Body of pancreas (tissue), 4 donors: Measurements from ENCODE around the gene ZBTB20. TPM values are rescaled to one million over a fixed set of nuclear protein-coding genes. Genes with fewer than 3 reads are reported as not detected.

Source experiments
- ATAC-seq: fragments of 150-250 bp; one replicate; pipeline ENCODE4 v1.9.1; 2016
- DNase-seq, 4 donors: peaks; one replicate each; pipeline ENCODE4 v3.0.0-alpha.2; 2019
- H3K27ac ChIP-seq, 4 donors: fragments of 200-600 bp; sonication (generic); 1 replicate in 3 of 4; 2 replicates in 1 of 4; pipeline versions ENCODE4 v1.5.1 to v1.6.1; 2016 to 2019; ENCODE audit warnings: mild to moderate bottlenecking in 1 of 4, mixed read lengths in 1 of 4, moderate library complexity in 1 of 4
- H3K27me3 ChIP-seq, 2 donors: fragments of 200-600 bp; sonication (generic); one replicate each; pipeline ENCODE4 v1.6.0; 2016; ENCODE audit warnings: mild to moderate bottlenecking in 1 of 2
- H3K36me3 ChIP-seq, 2 donors: fragments of 200-600 bp; sonication (generic); replicated peaks in 1 of 2; 2 replicates each; pipeline ENCODE4 v1.5.1; 2016; ENCODE audit warnings: low read depth in 2 of 2; ENCODE audit not compliant: insufficient read depth in 1 of 2
- H3K4me1 ChIP-seq: fragments of 200-600 bp; sonication (generic); one replicate; pipeline ENCODE4 v1.6.0; 2016
- H3K4me3 ChIP-seq, 2 donors: fragments of 200-600 bp; sonication (generic); 1 replicate in 1 of 2; 2 replicates in 1 of 2; pipeline ENCODE4 v1.5.1; 2016 to 2019
- H3K9me3 ChIP-seq, 3 donors: fragments of 200-600 bp; sonication (generic); 1 replicate in 2 of 3; 2 replicates in 1 of 3; pipeline ENCODE4 v1.5.1; 2016
- POLR2A ChIP-seq, 3 donors: fragments of 450-650 bp; IDR thresholded peaks; one replicate each; pipeline ENCODE4 v1.6.1; 2016; ENCODE audit warnings: antibody characterized with exemption in 3 of 3, mild to moderate bottlenecking in 2 of 3
- WGBS, 2 donors: methylation state at CpG; one replicate each; pipeline ENCODE4 v1.1.5; 2017; 5-methylcytosine and 5-hydroxymethylcytosine counted together
- intact Hi-C: fragments of 100-400 bp; cut with DNase I; formaldehyde crosslinking; loops from one replicate; pipeline ENCODE4 v1.15.1; 2023
- total RNA-seq, 2 donors: library from RNA; depleted of rRNA; stranded (reverse); fragments of >200 nt; gene quantifications; one replicate each; pipeline ENCODE4 v1.1.0, GENCODE V29; 2016
- TF ChIP-seq, protein P1 (sequence below), 7 experiments: fragments of 450-650 bp in 4 of 7; fragments of 200-600 bp in 3 of 7; sonication (generic) in 3 of 7; IDR thresholded peaks; one replicate each; pipeline ENCODE4 v1.5.1; 2016 to 2019; ENCODE audit warnings: antibody characterized with exemption in 7 of 7

ZBTB20 gene
- total RNA-seq, 2 donors from 2014 or later, result 48.3 to 77.1 TPM

DNA sequence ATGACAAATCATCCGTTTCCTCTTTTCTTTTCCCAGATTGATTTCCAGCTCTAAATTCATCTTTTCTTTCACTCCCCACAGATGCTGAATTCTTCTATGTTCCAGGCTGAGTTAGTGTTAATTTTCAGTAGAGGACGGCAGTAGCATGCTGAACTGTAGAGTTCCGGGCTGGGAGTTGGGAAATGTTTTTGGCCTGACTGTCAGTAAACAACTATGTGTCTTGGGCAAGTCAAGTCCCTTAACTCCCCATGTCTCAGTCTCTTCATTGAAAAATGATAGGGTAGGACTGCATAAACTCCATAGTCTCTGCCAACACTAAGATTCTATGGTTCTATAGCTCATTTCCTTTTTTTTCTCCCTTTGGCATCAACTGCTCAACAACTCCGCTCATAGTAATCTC is 519.3 kb downstream of the ZBTB20 start:
- DNase-seq, result peak in 2 of 4 donors; percentile 19 to 28
- WGBS, 2 donors, result 75 to 81% methylated on average over 4 of the region's 4 CpGs
- H3K27me3 ChIP-seq, result no peaks in the 10 kb centered on the region
- H3K4me3 ChIP-seq, result no peak overlapping the region
- H3K4me1 ChIP-seq, result peaks cover 20% of the 10 kb centered on the region
- H3K9me3 ChIP-seq, result no peaks in the 10 kb centered on the region
- no peak overlapping the region for H3K27ac ChIP-seq
- ATAC-seq, result no peak
- H3K36me3 ChIP-seq, result no peaks in the 10 kb centered on the region
- intact Hi-C loops, result no loop called here
- no peak for TF ChIP-seq POLR2A (IDR thresholded peaks at IDR 0.05)
- TF ChIP-seq, protein P1, sequence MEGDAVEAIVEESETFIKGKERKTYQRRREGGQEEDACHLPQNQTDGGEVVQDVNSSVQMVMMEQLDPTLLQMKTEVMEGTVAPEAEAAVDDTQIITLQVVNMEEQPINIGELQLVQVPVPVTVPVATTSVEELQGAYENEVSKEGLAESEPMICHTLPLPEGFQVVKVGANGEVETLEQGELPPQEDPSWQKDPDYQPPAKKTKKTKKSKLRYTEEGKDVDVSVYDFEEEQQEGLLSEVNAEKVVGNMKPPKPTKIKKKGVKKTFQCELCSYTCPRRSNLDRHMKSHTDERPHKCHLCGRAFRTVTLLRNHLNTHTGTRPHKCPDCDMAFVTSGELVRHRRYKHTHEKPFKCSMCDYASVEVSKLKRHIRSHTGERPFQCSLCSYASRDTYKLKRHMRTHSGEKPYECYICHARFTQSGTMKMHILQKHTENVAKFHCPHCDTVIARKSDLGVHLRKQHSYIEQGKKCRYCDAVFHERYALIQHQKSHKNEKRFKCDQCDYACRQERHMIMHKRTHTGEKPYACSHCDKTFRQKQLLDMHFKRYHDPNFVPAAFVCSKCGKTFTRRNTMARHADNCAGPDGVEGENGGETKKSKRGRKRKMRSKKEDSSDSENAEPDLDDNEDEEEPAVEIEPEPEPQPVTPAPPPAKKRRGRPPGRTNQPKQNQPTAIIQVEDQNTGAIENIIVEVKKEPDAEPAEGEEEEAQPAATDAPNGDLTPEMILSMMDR (IDR thresholded peaks at IDR 0.05), result no peak

DNA sequence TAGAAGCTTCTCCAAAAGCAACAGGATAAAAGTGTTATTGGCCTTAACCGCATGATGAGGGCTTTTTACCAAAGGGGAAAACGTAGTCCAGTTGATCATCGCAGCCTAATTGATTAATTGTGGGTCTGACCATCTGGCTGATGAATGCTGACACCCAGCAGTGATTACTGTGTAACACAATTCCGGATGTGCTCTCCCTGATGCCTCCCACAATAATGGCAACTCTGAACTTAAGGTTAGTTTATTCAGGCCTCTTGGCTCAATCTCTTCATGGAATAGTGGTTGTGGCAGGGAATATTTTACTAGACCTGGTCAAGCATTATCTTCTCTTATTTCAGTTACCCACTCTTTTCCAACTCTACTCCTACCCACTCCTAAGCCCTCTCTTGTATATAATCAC is 520.3 kb downstream of the ZBTB20 start:
- ATAC-seq, result no peak
- H3K4me1 ChIP-seq, result peaks cover 20% of the 10 kb centered on the region
- intact Hi-C loops, result no loop called here

DNA sequence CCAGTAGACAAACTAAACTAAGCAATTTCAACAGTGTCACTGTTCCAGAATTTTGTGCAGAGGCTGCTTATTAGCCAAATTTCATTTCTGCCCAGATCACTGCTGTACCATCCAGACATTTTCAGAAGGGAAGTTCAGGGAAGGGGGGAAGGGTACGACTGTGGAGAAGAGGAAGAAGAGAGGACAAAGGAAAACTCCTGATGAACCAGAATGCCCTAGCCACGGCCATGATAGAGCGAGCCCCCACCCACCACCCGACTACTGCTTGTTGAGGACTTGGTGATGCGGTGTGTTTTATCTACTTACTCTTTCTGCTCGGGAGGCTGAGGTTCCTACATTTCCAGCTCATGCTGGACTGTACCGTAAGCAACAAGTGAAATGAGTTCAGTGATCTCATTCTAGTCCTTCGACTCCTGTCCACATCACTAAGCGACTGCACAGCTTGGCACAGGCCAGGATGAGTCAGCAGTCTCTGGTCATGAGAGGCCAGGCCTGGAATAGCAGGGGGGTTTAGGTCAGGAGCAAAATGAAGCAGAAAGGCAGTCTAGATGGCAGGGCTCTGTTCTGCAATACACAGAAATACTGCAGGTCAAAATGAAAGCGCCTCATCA is 522.4 kb downstream of the ZBTB20 start:
- no peaks in the 10 kb centered on the region for H3K36me3 ChIP-seq
- peaks cover 20% of the 10 kb centered on the region for H3K4me1 ChIP-seq
- H3K27ac ChIP-seq, result peak overlapping the region; percentile 57 to 82 (median 65)
- H3K27me3 ChIP-seq, result no peaks in the 10 kb centered on the region
- H3K4me3 ChIP-seq, result no peak overlapping the region
- WGBS, 2 donors, result 69% methylated on average over 10 of the region's 10 CpGs
- H3K9me3 ChIP-seq, result no peaks in the 10 kb centered on the region
- peak; percentile 78 to 90 (median 88) for DNase-seq
- intact Hi-C loops, result no loop called here
- ATAC-seq, result peak; percentile 96
- TF ChIP-seq POLR2A (IDR thresholded peaks at IDR 0.05), result peak in 2 of 3 donors; percentile 40 to 47
- TF ChIP-seq, protein P1 (IDR thresholded peaks at IDR 0.05), result peak in 1 of 7 experiments; percentile 5

More for the DNA sequence above, 520.3 kb downstream of the ZBTB20 start:
- Histone ChIP-seq H3K4me3 (no peak overlapping the region), H3K9me3 (no peaks in the 10 kb centered on the region), H3K36me3 (no peaks in the 10 kb centered on the region), H3K27ac (no peak overlapping the region), H3K27me3 (no peaks in the 10 kb centered on the region)
- DNase-seq, result no peak
- 82 to 87% methylated on average over 4 of the region's 4 CpGs for WGBS, 2 donors
- TF ChIP-seq, protein P1 (IDR thresholded peaks at IDR 0.05), result no peak
- TF ChIP-seq POLR2A (IDR thresholded peaks at IDR 0.05), result no peak

DNA sequence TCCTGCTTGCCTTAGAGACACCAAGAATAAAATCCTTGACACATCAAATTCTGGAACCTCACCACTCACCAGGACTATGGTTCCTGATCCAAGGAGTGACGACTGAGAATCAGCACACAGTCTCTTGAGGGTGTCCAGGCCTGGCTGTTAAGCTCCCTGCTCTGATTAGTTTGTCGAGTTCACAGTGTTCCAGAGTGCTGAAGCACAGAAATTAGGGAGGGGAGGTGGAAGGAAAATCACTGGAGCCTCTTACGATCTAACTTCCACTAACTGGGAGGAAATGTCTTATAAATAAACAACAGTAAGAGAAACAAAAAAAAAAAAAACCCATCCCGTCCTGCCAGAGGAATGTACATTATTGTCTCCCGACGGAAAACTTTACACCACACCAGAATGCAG is 523.0 kb downstream of the ZBTB20 start:
- ATAC-seq (peak; percentile 49), DNase-seq (peak in 3 of 4 donors; percentile 16 to 47 (median 24))
- H3K9me3 ChIP-seq, result no peaks in the 10 kb centered on the region
- peaks cover 20% of the 10 kb centered on the region for H3K4me1 ChIP-seq
- intact Hi-C loops, result no loop called here
- no peaks in the 10 kb centered on the region for H3K36me3 ChIP-seq
- TF ChIP-seq POLR2A (IDR thresholded peaks at IDR 0.05), result no peak
- TF ChIP-seq, protein P1 (IDR thresholded peaks at IDR 0.05), result no peak
- H3K27ac ChIP-seq, result peak overlapping the region in 3 of 4 donors; percentile 59 to 82 (median 71)
- no peak overlapping the region for H3K4me3 ChIP-seq
- no peaks in the 10 kb centered on the region for H3K27me3 ChIP-seq
- WGBS, 2 donors, result 71 to 77% methylated on average over 6 of the region's 6 CpGs
